ENCODE data around the gene ARHGAP8.

The ARHGAP8 gene

GRCh38 chr22:44805711-44806110 lies 53.3 kb downstream of the ARHGAP8 start:
- H3K27ac Mint-ChIP-seq: no peak overlapping the region
- H3K4me1 Mint-ChIP-seq: peaks cover 3% of the 10 kb centered on the region
- H3K4me3 Mint-ChIP-seq: no peak overlapping the region
- no peak for DNase-seq
- CTCF ChIA-PET: no interaction called here
- no peaks in the 10 kb centered on the region for H3K9me3 Mint-ChIP-seq
- H3K36me3 Mint-ChIP-seq: no peaks in the 10 kb centered on the region
- peaks cover 9% of the 10 kb centered on the region for H3K27me3 Mint-ChIP-seq

DNA sequence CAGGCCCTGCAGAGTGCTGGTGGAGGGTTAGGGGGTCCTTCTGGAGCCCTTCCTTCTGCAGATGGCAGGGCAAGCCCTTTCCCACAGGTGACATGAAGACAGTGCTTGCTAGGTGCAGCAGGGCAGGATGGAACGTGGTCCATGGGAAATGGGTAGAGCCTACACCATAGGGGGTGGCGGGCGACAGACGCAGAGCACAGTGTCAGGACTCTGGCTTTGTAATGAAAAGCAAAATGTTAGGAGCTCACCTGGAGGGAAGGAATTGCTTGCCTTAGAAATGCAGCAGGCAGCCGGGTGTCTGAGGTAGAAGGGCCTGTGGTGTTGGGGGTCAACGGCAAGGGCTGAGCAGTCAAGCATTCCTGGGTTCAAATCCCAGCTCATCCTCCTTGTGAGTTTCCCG lies 54.9 kb downstream of the ARHGAP8 start:
- no peaks in the 10 kb centered on the region for H3K9me3 Mint-ChIP-seq
- CTCF ChIA-PET: no interaction called here
- H3K4me1 Mint-ChIP-seq: peaks cover 3% of the 10 kb centered on the region
- no peak for DNase-seq
- no peak overlapping the region for H3K27ac Mint-ChIP-seq
- H3K4me3 Mint-ChIP-seq: no peak overlapping the region
- H3K27me3 Mint-ChIP-seq: peaks cover 15% of the 10 kb centered on the region
- no peaks in the 10 kb centered on the region for H3K36me3 Mint-ChIP-seq

DNA sequence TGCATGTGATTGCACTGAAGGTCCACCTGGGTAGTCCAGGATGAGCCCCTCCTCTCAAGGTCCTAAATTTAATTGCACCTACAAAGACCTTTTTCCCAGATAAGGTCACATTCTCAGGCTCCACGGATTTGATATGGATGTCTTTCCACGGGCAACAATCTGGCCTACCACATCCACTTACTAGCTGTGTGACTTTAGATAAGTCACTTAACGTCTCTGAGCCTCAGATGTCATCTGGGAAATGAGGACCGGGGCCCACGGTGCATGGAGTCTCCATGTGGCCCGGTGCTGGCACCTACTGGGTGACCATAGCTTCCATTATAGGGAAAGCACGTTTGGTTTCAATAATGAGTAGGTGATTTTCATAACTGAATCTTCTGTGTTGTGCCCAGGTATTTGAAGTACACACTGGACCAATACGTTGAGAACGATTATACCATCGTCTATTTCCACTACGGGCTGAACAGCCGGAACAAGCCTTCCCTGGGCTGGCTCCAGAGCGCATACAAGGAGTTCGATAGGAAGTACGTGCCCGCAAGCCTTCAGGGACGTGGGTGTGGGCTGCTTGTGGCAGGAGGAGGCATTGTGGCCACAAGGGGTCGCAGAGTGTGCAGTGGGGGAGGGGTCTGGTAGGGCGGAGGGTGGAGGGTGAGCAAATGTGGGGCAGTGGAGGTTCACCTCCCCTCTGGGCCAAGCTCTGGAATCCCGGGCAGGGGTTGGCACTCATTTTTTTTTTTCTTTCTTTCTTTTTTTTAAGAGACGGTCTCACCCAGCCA lies 55.7 kb downstream of the ARHGAP8 start:
- DNase-seq: no peak

GRCh38 chr22:44809456-44809855 lies 57.1 kb downstream of the ARHGAP8 start:
- Mint-ChIP-seq H3K9me3 (no peaks in the 10 kb centered on the region), H3K27ac (no peak overlapping the region)
- CTCF ChIA-PET: no interaction called here

More for the DNA sequence above, 55.7 kb downstream of the ARHGAP8 start:
- H3K27ac Mint-ChIP-seq: no peak overlapping the region
- CTCF ChIA-PET: no interaction called here
- H3K9me3 Mint-ChIP-seq: no peaks in the 10 kb centered on the region
- H3K36me3 Mint-ChIP-seq: no peaks in the 10 kb centered on the region
- peaks cover 3% of the 10 kb centered on the region for H3K4me1 Mint-ChIP-seq
- no peak overlapping the region for H3K4me3 Mint-ChIP-seq
- H3K27me3 Mint-ChIP-seq: peaks cover 15% of the 10 kb centered on the region

DNA sequence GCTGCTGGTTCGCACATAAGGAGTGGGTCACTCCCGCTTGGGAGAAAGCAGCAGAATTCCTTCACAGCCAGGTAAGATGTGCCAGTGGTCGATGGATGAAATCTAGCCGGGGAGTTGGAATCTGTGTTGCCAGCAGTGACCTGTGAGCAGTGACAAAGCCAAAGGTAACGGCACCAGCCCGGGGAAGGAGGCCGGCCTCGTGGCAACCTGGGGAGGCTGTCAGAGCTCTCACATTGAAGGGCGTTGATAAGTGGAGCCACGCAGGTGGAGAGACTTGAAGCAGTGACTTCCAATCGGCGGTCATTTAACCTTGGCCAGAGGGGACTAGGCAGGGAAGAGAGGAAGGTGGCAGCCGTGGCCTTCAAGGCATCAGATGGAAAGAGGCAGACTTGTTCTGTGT lies 58.8 kb downstream of the ARHGAP8 start:
- Mint-ChIP-seq H3K36me3 (no peaks in the 10 kb centered on the region), H3K4me3 (no peak overlapping the region), H3K27me3 (peaks cover 12% of the 10 kb centered on the region), H3K9me3 (no peaks in the 10 kb centered on the region), H3K27ac (no peak overlapping the region), H3K4me1 (peaks cover 3% of the 10 kb centered on the region)
- no peak for DNase-seq
- CTCF ChIA-PET: no interaction called here

More at GRCh38 chr22:44809456-44809855, 57.1 kb downstream of the ARHGAP8 start:
- no peak overlapping the region for H3K4me3 Mint-ChIP-seq
- no peaks in the 10 kb centered on the region for H3K36me3 Mint-ChIP-seq
- no peak for DNase-seq
- peaks cover 3% of the 10 kb centered on the region for H3K4me1 Mint-ChIP-seq
- peaks cover 12% of the 10 kb centered on the region for H3K27me3 Mint-ChIP-seq

DNA sequence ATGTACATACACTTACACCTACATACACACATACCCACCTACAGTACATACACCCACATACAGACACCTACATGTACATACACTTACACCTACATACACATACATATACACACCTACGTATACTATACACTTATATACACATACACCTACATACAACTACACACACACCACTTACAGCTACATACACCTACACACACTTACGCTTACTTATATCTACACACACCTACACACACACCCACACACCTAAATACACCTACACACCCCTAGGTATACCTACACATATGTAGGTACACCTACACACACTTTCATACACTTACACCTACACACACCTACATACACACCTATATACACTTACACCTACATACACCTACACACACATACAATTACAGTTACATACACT lies 61.0 kb downstream of the ARHGAP8 start:
- Mint-ChIP-seq H3K36me3 (no peaks in the 10 kb centered on the region), H3K27me3 (peaks cover 12% of the 10 kb centered on the region), H3K27ac (no peak overlapping the region), H3K9me3 (no peaks in the 10 kb centered on the region), H3K4me1 (no peaks in the 10 kb centered on the region), H3K4me3 (no peak overlapping the region)
- no peak for DNase-seq
- CTCF ChIA-PET: no interaction called here

DNA sequence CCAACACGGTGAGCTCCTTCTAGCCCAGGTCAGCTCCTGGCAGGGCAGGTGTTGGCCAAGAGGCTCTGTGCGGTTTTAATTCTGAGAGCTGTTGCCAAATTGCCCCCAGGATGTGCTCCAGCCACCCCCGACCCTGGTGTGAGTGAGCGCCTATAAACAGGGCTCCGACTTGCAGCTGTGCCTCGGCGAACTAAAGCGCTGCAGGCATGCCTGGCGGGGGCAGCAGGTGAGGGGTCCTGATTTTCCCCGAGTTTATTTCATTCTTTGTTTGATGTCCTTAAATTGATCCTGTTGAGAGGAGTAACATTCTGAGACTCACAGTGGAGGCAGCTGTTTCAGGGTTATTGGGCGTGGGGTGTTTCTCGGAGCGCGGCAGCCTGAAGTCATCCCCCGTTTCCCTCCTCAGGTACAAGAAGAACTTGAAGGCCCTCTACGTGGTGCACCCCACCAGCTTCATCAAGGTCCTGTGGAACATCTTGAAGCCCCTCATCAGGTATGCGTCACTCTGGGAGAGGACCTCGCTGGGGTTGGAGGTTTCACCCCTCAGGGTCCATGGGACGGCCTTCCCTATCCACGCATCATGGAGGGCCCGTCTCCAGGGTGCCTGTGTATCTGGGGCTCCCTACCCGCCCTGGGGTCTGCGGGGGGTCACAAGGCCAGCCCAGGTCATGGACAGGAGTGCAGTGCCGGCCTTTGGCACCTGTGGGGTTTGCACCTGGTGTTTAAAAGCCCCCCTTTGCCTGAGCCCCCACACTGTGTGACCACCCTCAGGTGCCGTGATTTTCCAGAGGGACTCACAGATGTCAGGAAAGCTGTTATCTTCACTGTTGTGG lies 62.1 kb downstream of the ARHGAP8 start:
- DNase-seq: peak; percentile 11
- H3K4me3 Mint-ChIP-seq: no peak overlapping the region

GRCh38 chr22:44815099-44816070 lies 63.0 kb downstream of the ARHGAP8 start:
- H3K36me3 Mint-ChIP-seq: no peaks in the 10 kb centered on the region
- no peak overlapping the region for H3K4me3 Mint-ChIP-seq
- H3K27ac Mint-ChIP-seq: no peak overlapping the region
- peak; percentile 10 for DNase-seq
- CTCF ChIA-PET: no interaction called here
- H3K27me3 Mint-ChIP-seq: peaks cover 9% of the 10 kb centered on the region
- H3K4me1 Mint-ChIP-seq: no peaks in the 10 kb centered on the region
- H3K9me3 Mint-ChIP-seq: no peaks in the 10 kb centered on the region

More for the DNA sequence above, 62.1 kb downstream of the ARHGAP8 start:
- CTCF ChIA-PET: no interaction called here
- H3K4me1 Mint-ChIP-seq: no peaks in the 10 kb centered on the region
- H3K9me3 Mint-ChIP-seq: no peaks in the 10 kb centered on the region
- no peak overlapping the region for H3K27ac Mint-ChIP-seq
- H3K27me3 Mint-ChIP-seq: peaks cover 12% of the 10 kb centered on the region
- no peaks in the 10 kb centered on the region for H3K36me3 Mint-ChIP-seq

- DNase-seq: peak; percentile 17
- peaks cover 2% of the 10 kb centered on the region for H3K27me3 Mint-ChIP-seq
- CTCF ChIA-PET: interaction anchor here (1.6 kb wide), 1 partner anchor 12 kb away, joined by 3 read pairs; no protein-coding TSS in a partner anchor
- no peaks in the 10 kb centered on the region for H3K4me1 Mint-ChIP-seq
- no peaks in the 10 kb centered on the region for H3K9me3 Mint-ChIP-seq
- no peak overlapping the region for H3K27ac Mint-ChIP-seq
- no peak overlapping the region for H3K4me3 Mint-ChIP-seq
- H3K36me3 Mint-ChIP-seq: no peaks in the 10 kb centered on the region
Measured at GRCh38 chr22:44816141-44816540, 63.8 kb downstream of the ARHGAP8 start.

GRCh38 chr22:44818727-44819126 lies 66.4 kb downstream of the ARHGAP8 start:
- H3K9me3 Mint-ChIP-seq: no peaks in the 10 kb centered on the region
- peak; percentile 1 for DNase-seq
- H3K27ac Mint-ChIP-seq: no peak overlapping the region
- H3K36me3 Mint-ChIP-seq: no peaks in the 10 kb centered on the region
- no peaks in the 10 kb centered on the region for H3K4me1 Mint-ChIP-seq
- no peaks in the 10 kb centered on the region for H3K27me3 Mint-ChIP-seq
- CTCF ChIA-PET: interaction anchor here (1.7 kb wide), 1 partner anchor 276 kb away, joined by 3 read pairs; no protein-coding TSS in a partner anchor
- no peak overlapping the region for H3K4me3 Mint-ChIP-seq

DNA sequence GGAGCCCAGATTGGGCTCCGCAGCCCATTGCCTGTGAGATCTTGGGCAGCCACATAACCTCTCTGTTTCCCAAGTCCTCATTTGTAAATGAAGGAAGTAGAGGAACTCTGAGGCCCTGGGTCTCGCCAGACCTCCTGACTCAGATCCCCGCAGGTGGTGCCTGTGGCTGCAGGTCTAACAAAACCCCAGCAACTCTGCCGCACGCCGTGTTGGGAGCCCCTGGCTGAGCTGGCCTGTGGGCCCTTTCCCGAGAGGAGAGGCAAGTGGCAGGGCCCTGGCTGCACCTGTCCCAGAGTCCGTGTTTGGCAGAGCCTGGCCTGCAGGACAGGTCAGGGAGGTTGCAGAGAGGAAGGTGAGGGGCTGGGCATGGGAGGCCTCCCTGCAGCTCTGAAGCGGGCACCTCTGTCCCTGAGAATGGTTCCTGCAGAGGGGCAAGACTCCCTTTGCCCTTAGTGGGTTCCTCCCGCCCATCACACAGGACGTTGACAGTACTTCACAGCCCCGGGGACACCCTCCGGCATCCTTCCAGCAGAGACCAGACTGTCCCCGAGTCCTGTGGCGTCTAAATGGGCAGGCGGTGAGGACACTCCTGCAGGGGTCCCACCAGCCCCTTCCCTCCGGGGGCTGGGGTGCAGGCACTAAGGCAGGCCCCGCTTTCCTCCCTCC lies 67.7 kb downstream of the ARHGAP8 start:
- Mint-ChIP-seq H3K36me3 (no peaks in the 10 kb centered on the region), H3K27me3 (no peaks in the 10 kb centered on the region), H3K4me1 (no peaks in the 10 kb centered on the region), H3K9me3 (no peaks in the 10 kb centered on the region), H3K4me3 (no peak overlapping the region), H3K27ac (no peak overlapping the region)
- DNase-seq: peak; percentile 12
- CTCF ChIA-PET: interaction anchor here (0.8 to 1.7 kb wide), 3 partner anchors 9 to 275 kb away, joined by 3 to 4 read pairs (median 3); no protein-coding TSS in a partner anchor

GRCh38 chr22:44821741-44822475 lies 69.5 kb downstream of the ARHGAP8 start:
- H3K36me3 Mint-ChIP-seq: no peaks in the 10 kb centered on the region
- CTCF ChIA-PET: interaction anchor here (0.7 kb wide), 1 partner anchor 86 kb away, joined by 3 read pairs; no protein-coding TSS in a partner anchor

DNA sequence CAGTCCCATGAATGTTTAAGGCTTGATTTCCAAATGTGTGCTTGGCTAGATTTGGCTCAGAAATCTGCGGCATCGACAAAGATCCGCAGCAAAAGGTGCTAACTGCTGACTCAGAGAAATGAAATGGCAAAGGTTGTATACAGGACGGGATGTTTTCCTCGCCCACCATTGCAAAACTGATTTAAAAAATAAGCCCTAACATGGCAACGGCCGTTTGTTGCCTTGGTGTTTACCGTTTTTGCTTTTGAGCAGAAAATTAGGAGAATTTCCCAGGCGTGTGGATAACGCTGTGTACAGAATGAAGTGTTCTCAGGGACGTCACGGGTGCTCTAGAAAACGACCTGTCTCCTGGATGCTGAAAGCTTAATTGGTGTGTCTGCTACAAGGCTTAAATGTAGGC lies 70.2 kb downstream of the ARHGAP8 start:
- H3K4me1 Mint-ChIP-seq: no peaks in the 10 kb centered on the region
- H3K4me3 Mint-ChIP-seq: no peak overlapping the region
- H3K27me3 Mint-ChIP-seq: no peaks in the 10 kb centered on the region
- H3K27ac Mint-ChIP-seq: no peak overlapping the region
- no peaks in the 10 kb centered on the region for H3K36me3 Mint-ChIP-seq
- H3K9me3 Mint-ChIP-seq: no peaks in the 10 kb centered on the region
- CTCF ChIA-PET: no interaction called here
- DNase-seq: peak; percentile 5

More at GRCh38 chr22:44821741-44822475, 69.5 kb downstream of the ARHGAP8 start:
- H3K9me3 Mint-ChIP-seq: no peaks in the 10 kb centered on the region
- H3K4me1 Mint-ChIP-seq: no peaks in the 10 kb centered on the region
- no peak overlapping the region for H3K27ac Mint-ChIP-seq
- H3K4me3 Mint-ChIP-seq: no peak overlapping the region
- H3K27me3 Mint-ChIP-seq: no peaks in the 10 kb centered on the region
- DNase-seq: peak; percentile 7

Measured in activated naive CD4-positive, alpha-beta T cell treated with anti-CD3 and anti-CD28 coated beads, Interleukin-2, amount 10 ng/mL, durations not matched to agents 7 days and 5 days (primary cell).